AG10803 (cell line): Measurements from ENCODE around the gene SLFN5.

Experiments
- DNase-seq: peaks from one replicate; pipeline ENCODE4 v3.0.0; 2010; ENCODE audit warnings: low read depth
- H3K4me3 ChIP-seq: 2 replicates; pipeline ENCODE4 v1.5.1; 2011; ENCODE audit warnings: mild to moderate bottlenecking, low read length, control low read depth
- TF ChIP-seq, protein P1 (sequence below): conservative IDR thresholded peaks from 2 replicates; pipeline ENCODE4 v1.5.1; 2011; ENCODE audit warnings: mild to moderate bottlenecking, low read length, control low read depth, inconsistent platforms

The SLFN5 gene

DNA sequence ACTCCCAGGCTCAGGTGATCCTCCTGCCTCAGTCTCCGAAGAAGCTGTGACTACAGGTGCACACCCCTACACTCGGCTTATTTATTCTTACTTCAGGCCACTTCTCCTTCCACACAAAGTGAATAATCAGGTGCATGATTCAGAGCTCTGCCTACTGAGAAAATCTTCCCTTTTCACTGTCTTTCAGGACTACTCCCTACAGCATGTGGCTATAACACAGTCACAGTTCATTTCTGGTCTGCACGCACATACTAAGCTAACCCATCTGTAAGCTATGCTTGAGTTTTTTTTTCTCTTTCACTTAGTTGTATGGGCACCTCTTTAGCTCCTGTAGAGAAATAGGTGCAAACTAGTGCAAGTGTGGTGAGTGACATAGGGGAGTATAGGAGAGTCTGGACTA, 7.6 kb upstream of the SLFN5 start:
- DNase-seq = no peak
- TF ChIP-seq, protein P1, sequence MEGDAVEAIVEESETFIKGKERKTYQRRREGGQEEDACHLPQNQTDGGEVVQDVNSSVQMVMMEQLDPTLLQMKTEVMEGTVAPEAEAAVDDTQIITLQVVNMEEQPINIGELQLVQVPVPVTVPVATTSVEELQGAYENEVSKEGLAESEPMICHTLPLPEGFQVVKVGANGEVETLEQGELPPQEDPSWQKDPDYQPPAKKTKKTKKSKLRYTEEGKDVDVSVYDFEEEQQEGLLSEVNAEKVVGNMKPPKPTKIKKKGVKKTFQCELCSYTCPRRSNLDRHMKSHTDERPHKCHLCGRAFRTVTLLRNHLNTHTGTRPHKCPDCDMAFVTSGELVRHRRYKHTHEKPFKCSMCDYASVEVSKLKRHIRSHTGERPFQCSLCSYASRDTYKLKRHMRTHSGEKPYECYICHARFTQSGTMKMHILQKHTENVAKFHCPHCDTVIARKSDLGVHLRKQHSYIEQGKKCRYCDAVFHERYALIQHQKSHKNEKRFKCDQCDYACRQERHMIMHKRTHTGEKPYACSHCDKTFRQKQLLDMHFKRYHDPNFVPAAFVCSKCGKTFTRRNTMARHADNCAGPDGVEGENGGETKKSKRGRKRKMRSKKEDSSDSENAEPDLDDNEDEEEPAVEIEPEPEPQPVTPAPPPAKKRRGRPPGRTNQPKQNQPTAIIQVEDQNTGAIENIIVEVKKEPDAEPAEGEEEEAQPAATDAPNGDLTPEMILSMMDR = no peak
- H3K4me3 ChIP-seq = no peak overlapping the region

DNA sequence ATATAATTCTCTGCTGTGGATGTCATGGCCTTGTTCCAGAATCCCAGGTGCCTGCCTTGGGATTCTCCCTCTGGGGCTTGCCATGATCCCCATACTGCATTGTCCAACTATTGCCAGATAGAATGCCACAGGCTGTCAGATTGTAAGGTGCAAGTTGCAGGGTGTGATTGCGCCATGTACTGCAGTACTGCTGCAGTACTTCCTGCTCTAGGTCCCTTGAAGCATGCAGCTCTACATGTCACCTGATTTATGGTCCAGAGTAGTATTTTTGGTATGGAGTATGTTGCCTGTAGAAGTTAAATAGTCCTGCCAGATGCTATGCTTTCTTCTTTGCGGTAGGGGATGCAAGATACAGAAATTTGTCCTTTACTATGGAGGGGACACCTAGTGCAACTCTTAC, 7.0 kb upstream of the SLFN5 start:
- no peak for DNase-seq
- TF ChIP-seq, protein P1 = no peak
- no peak overlapping the region for H3K4me3 ChIP-seq

DNA sequence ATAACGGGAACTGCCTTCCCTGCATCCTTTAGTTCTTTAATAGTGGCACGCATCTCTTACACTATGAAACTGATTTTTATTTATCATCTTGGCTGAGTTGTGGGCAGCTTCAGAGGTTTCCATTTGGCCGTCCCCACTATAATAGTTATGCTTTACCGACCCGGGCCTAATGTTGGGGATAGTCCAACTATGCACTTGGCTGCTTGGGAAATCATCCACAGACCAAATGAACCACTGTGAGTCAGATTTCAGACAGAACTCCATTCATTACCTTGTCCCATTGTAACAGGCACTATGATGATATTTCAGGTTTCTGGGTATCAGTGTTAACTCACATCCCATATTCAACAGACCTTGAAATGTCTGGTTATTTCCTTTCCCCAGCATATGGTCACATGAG, 6.1 kb upstream of the SLFN5 start:
- no peak overlapping the region for H3K4me3 ChIP-seq
- peak; percentile 47 for DNase-seq
- TF ChIP-seq, protein P1 = no peak

DNA sequence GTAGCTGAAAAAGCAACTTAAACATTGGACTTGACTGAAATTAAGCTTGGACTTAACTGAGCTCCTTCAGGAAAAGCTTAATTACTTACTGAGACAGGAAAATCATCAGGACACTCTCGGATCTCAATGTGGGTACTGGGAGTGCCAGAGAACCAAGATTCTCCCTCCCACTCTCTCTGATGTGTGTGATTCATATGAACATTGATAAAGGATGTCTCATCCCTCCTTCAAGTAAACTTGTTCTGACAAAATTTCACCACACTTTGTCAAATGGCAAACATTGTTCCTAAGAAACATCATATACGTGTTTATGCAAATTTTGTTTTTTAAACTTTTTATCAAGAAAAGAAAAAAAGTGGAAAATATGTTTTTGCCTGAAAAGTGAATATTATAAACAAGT, 4.1 kb upstream of the SLFN5 start:
- DNase-seq = peak; percentile 53
- TF ChIP-seq, protein P1 = no peak
- H3K4me3 ChIP-seq = no peak overlapping the region

DNA sequence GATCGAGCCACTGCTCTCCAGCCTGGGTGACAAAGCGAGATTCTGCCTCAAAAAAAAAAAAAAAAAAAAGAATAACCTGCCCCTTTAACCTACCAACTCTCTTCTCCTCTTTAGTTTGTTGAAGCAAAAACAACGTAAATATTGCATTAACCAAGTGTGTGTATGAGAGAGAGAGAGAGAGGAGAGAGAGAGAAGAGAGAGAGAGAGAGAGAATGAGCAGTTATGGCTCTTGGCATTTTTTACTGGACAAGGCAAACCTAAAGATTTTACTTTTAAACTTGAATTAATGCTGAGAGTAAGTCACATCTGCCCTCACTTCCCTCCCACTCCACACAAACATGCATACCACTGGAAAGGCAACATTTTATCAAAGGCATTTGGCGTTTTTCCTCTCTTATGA, 3.0 kb upstream of the SLFN5 start:
- TF ChIP-seq, protein P1 = no peak
- DNase-seq = peak; percentile 39
- no peak overlapping the region for H3K4me3 ChIP-seq

DNA sequence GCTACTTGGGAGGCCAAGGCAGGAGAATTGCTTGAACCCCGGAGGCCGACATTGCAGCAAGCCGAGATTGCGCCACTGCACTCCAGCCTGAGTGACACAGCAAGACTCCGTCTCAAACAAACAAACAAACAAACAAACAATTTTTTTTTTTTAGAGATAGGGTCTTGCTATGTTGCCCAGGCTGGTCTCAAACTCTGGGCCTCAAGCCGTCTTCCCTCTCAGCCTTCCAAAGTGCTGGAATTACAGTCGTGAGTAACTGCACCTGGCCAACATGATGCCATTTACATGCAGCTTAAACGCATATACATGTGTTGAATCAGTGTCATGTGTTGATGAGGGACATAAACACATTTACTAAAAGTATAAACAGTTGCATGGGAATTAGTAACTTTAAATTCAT, 2.0 kb upstream of the SLFN5 start:
- TF ChIP-seq, protein P1 = no peak
- DNase-seq = no peak
- no peak overlapping the region for H3K4me3 ChIP-seq

DNA sequence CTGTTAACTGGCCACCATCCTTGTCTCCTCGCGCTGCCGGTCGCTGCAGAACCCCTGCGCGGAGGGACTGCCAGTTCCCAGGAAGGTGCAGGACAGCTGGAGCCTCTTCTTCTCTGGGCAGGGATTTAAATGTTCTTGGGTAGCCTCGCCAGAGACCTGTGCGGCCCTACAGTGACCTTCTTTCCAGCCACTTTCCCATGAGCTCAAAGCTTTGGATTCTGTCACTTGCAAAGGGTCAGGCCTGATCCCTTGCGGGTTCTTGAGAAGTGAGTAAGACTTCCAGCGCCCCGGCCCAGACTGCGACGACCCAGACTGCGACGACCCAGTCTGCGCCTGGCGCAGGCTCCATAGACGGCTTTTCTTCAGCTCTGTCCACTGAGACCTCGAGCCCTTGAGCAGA, 1.4 kb upstream of the SLFN5 start:
- no peak for DNase-seq
- peak overlapping the region; percentile 93 for H3K4me3 ChIP-seq
- TF ChIP-seq, protein P1 = no peak
